IPS DF 6.9 (cell line): ENCODE data around the gene MRM3.
A peak's percentile ranks its signal among the peaks of the same experiment; 100 is the strongest.
"Not testable (repeated sequence)": the region's sequence is repeated elsewhere in the genome, so short reads cannot be mapped to it uniquely, and the experiment has no call there.

Experiments used
- DNase-seq: peaks from one replicate; pipeline ENCODE4 v3.0.0-alpha.2; 2013; ENCODE audit warnings: low read depth, low spot score
- H3K27ac ChIP-seq: one replicate; pipeline ENCODE4 v1.5.1; 2013; ENCODE audit warnings: low read length, control low read depth
- H3K27me3 ChIP-seq: 2 replicates; pipeline ENCODE4 v1.6.1; 2013; ENCODE audit warnings: mild to moderate bottlenecking, low read length; ENCODE audit not compliant: control insufficient read depth, insufficient read depth
- H3K36me3 ChIP-seq: 2 replicates; pipeline ENCODE4 v1.6.1; 2013; ENCODE audit warnings: low read length; ENCODE audit not compliant: control insufficient read depth, insufficient read depth
- H3K4me1 ChIP-seq: 2 replicates; pipeline ENCODE4 v1.6.1; 2013; ENCODE audit warnings: low read length; ENCODE audit not compliant: control insufficient read depth, insufficient read depth
- H3K4me3 ChIP-seq: 2 replicates; pipeline ENCODE4 v1.5.1; 2013; ENCODE audit warnings: mild to moderate bottlenecking, low read length
- H3K9me3 ChIP-seq: 2 replicates; pipeline ENCODE4 v1.6.1; 2013; ENCODE audit warnings: low read length, inconsistent platforms; ENCODE audit not compliant: control insufficient read depth, insufficient read depth
- WGBS: extraction: QIAGEN DNeasy Blood & Tissue Kit; methylation state at CpG from one replicate; pipeline ENCODE4 v1.1.7; 2013; ENCODE audit warnings: mixed read lengths, missing lambda C conversion rate; ENCODE audit not compliant: insufficient read length, insufficient coverage; 5-methylcytosine and 5-hydroxymethylcytosine counted together

Gene MRM3

GRCh38 chr17:823501-823902 is 41.3 kb downstream of the MRM3 start:
- DNase-seq, result no peak
- no CpG with 5 or more reads among the region's 9 CpGs for WGBS
- Histone ChIP-seq H3K27ac (no peak overlapping the region), H3K9me3 (no peaks in the 10 kb centered on the region), H3K36me3 (peaks cover 11% of the 10 kb centered on the region), H3K27me3 (no peaks in the 10 kb centered on the region), H3K4me3 (no peak overlapping the region), H3K4me1 (no peaks in the 10 kb centered on the region)

- Histone ChIP-seq H3K4me1 (no peaks in the 10 kb centered on the region), H3K4me3 (no peak overlapping the region), H3K27ac (no peak overlapping the region), H3K36me3 (peaks cover 11% of the 10 kb centered on the region), H3K9me3 (no peaks in the 10 kb centered on the region), H3K27me3 (no peaks in the 10 kb centered on the region)
- WGBS, result no CpG with 5 or more reads among the region's 16 CpGs
- no peak for DNase-seq
Measured at GRCh38 chr17:824378-824777, 42.2 kb downstream of the MRM3 start.

DNA sequence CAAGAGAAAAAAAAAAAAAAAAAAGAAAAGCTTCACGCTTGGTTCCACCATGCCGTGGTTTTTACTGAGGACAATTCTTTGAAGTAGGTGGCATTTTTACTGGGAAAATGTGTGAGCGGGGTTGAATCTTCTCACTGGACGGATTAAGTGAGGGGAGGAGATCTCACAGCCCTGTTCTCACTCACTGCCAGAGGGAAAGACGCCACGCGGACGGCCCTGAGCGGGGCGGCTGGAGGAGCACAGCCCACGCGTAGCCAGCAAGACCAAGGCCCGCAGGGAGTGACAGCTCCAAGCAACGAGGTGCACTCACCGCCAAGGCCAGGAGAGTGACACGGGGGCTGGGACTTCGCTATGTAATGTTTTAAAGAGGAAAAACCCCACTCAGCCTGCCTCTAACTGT is 43.1 kb downstream of the MRM3 start:
- no peak for DNase-seq
- WGBS, result no CpG with 5 or more reads among the region's 17 CpGs
- H3K4me1 ChIP-seq, result no peaks in the 10 kb centered on the region
- H3K9me3 ChIP-seq, result no peaks in the 10 kb centered on the region
- H3K36me3 ChIP-seq, result peaks cover 6% of the 10 kb centered on the region; the same call in 1 of the 2 replicates
- no peak overlapping the region for H3K4me3 ChIP-seq
- no peaks in the 10 kb centered on the region for H3K27me3 ChIP-seq
- no peak overlapping the region for H3K27ac ChIP-seq

DNA sequence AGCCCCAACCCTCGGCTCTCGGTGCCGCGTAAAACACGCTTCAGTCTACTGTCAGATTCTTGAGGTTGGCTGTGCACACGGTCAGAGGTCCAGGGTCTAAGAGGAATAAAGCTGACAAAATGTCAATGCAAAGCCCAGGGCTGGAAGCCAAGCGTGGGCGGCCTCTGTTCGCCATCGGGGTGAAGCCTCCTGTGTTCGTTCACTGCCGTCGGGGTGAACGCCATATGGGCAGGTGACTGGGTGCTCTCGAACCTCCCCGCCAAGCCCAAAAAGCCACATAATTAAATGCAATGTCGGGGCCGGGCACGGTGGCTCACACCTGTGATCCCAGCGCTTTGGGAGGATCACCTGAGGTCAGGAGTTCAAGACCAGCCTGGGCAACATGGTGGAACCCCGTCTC is 44.6 kb downstream of the MRM3 start:
- peaks cover 6% of the 10 kb centered on the region; the same call in 1 of the 2 replicates for H3K36me3 ChIP-seq
- no peak overlapping the region for H3K27ac ChIP-seq
- H3K9me3 ChIP-seq, result no peaks in the 10 kb centered on the region
- H3K4me3 ChIP-seq, result no peak overlapping the region
- no peak for DNase-seq
- H3K4me1 ChIP-seq, result no peaks in the 10 kb centered on the region
- no peaks in the 10 kb centered on the region for H3K27me3 ChIP-seq
- WGBS, result no CpG with 5 or more reads among the region's 21 CpGs

DNA sequence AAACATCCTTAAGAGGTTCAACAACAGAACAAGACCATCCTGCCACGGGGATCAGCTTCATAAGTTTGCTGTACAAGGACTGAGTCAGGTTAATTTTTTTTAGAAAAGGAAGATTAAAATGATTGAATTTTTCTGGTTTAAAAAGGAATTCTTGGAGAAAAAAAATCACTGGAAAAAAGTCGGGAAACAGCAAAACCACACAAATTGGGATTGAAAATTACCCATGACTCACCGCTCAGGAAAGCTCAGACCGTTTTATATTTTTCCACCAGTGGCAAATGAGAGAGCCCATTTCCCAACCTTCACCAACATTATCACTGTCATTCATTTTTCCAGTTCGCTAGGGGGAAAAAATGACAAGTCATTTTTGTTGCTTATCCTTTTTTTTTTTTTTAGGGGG is 46.6 kb downstream of the MRM3 start:
- WGBS, result no CpG with 5 or more reads among the region's 5 CpGs

DNA sequence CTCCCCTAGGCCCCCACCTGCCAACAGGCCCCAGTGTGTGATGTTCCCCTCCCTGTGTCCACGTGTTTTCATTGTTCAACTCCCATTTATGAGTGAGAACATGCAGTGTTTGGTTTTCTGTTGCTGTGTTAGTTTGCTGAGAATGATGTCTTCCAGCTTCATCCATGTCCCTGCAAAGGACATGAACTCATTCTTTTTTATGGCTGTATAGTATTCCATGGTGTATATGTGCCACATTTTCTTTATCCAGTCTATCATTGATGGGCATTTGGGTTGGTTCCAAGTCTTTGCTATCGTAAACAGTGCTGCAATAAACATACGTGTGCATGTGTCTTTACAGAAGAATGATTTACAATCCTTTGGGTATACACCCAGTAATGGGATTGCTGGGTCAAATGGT is 47.5 kb downstream of the MRM3 start:
- not testable (repeated sequence) for H3K9me3 ChIP-seq, H3K36me3 ChIP-seq, DNase-seq, H3K27ac ChIP-seq, H3K4me3 ChIP-seq, H3K4me1 ChIP-seq, H3K27me3 ChIP-seq
- no CpG with 5 or more reads among the region's 3 CpGs for WGBS

More for the DNA sequence above, 46.6 kb downstream of the MRM3 start:
- Histone ChIP-seq H3K4me3 (no peak overlapping the region), H3K27me3 (no peaks in the 10 kb centered on the region), H3K4me1 (no peaks in the 10 kb centered on the region), H3K9me3 (no peaks in the 10 kb centered on the region), H3K27ac (no peak overlapping the region), H3K36me3 (peaks cover 2% of the 10 kb centered on the region; the same call in 1 of the 2 replicates)
- no peak for DNase-seq

DNA sequence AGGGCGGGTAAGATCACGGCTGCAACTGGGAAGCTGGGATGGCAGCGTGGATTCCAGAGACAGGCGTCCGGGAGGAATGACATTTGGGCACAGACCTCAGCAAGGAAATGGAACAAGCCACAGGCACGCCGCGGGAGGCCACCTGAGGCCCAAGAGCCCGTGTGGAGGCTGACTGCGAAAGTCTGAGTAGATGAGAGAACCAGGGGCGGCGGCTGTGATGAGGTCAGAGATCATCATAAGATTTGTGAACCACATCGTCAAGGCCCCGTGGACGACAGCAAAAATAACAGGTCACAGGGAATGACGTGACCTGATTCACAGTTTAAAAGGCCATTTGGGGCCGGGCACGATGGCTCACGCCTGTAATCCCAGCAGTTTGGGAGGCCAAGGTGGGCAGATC is 48.2 kb downstream of the MRM3 start:
- Histone ChIP-seq H3K4me3 (no peak overlapping the region), H3K36me3 (no peaks in the 10 kb centered on the region; the same call in 1 of the 2 replicates), H3K27me3 (no peaks in the 10 kb centered on the region), H3K27ac (no peak overlapping the region), H3K4me1 (no peaks in the 10 kb centered on the region), H3K9me3 (no peaks in the 10 kb centered on the region)
- DNase-seq, result no peak
- no CpG with 5 or more reads among the region's 19 CpGs for WGBS

- Histone ChIP-seq H3K27me3 (no peaks in the 10 kb centered on the region), H3K36me3 (no peaks in the 10 kb centered on the region), H3K9me3 (no peaks in the 10 kb centered on the region), H3K4me1 (no peaks in the 10 kb centered on the region), H3K4me3 (no peak overlapping the region), H3K27ac (no peak overlapping the region)
- no peak for DNase-seq
- WGBS, result no CpG with 5 or more reads among the region's 7 CpGs
Measured at GRCh38 chr17:830950-831349, 48.8 kb downstream of the MRM3 start.

- Histone ChIP-seq H3K4me3 (no peak overlapping the region), H3K27ac (no peak overlapping the region), H3K36me3 (no peaks in the 10 kb centered on the region), H3K4me1 (peaks cover 1% of the 10 kb centered on the region; the same call in 1 of the 2 replicates), H3K27me3 (no peaks in the 10 kb centered on the region), H3K9me3 (no peaks in the 10 kb centered on the region)
- no peak for DNase-seq
- WGBS, result no CpG with 5 or more reads among the region's 6 CpGs
Measured at GRCh38 chr17:834136-834535, 52.0 kb downstream of the MRM3 start.

- Histone ChIP-seq H3K4me1 (peaks cover 1% of the 10 kb centered on the region; the same call in 1 of the 2 replicates), H3K27me3 (no peaks in the 10 kb centered on the region), H3K9me3 (no peaks in the 10 kb centered on the region), H3K36me3 (no peaks in the 10 kb centered on the region), H3K4me3 (no peak overlapping the region), H3K27ac (no peak overlapping the region)
- DNase-seq, result peak; percentile 37
- no CpG with 5 or more reads among the region's 9 CpGs for WGBS
Measured at GRCh38 chr17:835263-835662, 53.1 kb downstream of the MRM3 start.

DNA sequence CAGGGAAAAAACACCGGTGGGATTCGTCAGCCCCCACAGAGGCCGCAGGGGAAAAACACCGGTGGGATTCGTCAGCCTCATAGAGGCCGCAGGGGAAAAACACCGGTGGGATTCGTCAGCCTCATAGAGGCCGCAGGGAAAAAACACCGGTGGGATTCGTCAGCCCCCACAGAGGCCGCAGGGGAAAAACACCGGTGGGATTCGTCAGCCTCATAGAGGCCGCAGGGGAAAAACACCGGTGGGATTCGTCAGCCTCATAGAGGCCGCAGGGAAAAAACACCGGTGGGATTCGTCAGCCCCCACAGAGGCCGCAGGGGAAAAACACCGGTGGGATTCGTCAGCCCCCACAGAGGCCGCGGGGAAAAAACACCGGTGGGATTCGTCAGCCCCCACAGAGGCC is 53.6 kb downstream of the MRM3 start:
- H3K4me1 ChIP-seq, H3K27me3 ChIP-seq, H3K9me3 ChIP-seq, H3K27ac ChIP-seq, H3K36me3 ChIP-seq, H3K4me3 ChIP-seq, DNase-seq: not testable (repeated sequence)
- no CpG with 5 or more reads among the region's 27 CpGs for WGBS
